VCaP (cell line): ENCODE results near the gene TMA7.

ENCODE experiments used
- H3K27ac ChIP-seq: fragments of 450-650 bp; 2 replicates; pipeline ENCODE4 v1.5.1; 2017
- TF ChIP-seq, protein P1 (sequence below): fragments of 450-650 bp; conservative IDR thresholded peaks from 2 replicates; pipeline ENCODE4 v1.5.1; 2017; ENCODE audit warnings: mild to moderate bottlenecking, moderate library complexity

TMA7 gene

DNA sequence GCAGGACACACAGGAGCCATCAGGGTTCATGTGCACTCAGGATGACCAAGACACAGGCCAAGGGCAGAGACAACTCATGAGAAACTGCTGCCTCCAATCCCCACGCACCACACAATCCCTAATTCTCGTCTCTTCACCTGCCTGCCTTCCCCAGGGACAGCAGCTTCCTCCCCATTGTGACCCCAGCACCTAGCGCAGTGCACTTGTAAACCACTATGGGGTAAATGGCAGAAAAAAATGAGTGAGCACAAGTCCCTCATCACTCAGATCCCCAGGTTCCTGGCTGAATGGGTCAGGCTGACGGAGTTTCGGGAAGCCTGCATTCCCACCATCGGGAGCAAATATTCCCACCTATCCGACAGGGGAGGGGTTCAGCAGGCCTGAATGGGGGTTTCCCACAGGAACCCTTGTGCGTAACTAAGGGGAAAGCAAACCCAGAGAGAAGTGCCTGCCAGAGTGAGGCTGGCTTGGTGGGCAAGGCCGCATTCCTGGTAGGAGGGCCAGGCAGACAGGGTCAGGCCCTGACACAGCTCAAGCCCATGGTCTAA is 28.9 kb upstream of the TMA7 start:
- TF ChIP-seq, protein P1, sequence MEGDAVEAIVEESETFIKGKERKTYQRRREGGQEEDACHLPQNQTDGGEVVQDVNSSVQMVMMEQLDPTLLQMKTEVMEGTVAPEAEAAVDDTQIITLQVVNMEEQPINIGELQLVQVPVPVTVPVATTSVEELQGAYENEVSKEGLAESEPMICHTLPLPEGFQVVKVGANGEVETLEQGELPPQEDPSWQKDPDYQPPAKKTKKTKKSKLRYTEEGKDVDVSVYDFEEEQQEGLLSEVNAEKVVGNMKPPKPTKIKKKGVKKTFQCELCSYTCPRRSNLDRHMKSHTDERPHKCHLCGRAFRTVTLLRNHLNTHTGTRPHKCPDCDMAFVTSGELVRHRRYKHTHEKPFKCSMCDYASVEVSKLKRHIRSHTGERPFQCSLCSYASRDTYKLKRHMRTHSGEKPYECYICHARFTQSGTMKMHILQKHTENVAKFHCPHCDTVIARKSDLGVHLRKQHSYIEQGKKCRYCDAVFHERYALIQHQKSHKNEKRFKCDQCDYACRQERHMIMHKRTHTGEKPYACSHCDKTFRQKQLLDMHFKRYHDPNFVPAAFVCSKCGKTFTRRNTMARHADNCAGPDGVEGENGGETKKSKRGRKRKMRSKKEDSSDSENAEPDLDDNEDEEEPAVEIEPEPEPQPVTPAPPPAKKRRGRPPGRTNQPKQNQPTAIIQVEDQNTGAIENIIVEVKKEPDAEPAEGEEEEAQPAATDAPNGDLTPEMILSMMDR: no peak
- no peak overlapping the region for H3K27ac ChIP-seq

DNA sequence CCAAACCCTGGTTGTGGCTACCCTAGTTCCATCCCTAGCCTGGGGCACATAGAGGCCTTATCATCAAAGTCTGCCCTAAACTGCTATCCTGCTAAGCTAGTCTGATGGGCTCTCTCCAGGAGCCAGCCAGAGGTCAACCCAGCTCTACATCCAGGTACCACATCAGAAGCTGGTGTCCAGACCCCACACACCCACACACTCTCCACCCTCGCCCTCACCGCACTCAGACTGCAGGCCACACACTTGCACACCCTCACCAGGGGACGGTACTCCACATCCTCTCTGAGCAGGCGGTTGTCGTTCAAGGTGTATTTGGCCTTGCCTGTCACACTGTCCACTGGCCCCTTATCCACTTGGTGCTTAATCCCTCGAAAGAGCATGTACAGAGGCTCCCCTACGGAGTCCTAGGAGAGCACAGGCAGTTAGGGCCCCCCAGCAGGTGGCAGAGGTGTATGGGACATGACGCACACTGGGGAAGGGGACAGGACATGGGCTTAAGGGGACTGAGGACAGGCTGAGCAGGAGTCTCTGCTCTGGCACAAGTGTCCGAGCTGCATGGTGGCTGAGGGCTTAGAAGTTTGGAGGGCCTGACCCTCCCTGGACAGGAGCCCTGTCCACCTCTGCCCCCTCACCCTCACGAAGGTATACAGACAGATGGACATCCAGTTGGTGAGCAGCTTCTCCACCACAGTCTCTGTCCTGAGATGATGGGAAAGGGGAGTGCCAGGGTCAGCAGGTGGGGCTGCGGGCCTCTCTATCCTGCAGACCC is 28.3 kb upstream of the TMA7 start:
- TF ChIP-seq, protein P1: no peak
- no peak overlapping the region for H3K27ac ChIP-seq

DNA sequence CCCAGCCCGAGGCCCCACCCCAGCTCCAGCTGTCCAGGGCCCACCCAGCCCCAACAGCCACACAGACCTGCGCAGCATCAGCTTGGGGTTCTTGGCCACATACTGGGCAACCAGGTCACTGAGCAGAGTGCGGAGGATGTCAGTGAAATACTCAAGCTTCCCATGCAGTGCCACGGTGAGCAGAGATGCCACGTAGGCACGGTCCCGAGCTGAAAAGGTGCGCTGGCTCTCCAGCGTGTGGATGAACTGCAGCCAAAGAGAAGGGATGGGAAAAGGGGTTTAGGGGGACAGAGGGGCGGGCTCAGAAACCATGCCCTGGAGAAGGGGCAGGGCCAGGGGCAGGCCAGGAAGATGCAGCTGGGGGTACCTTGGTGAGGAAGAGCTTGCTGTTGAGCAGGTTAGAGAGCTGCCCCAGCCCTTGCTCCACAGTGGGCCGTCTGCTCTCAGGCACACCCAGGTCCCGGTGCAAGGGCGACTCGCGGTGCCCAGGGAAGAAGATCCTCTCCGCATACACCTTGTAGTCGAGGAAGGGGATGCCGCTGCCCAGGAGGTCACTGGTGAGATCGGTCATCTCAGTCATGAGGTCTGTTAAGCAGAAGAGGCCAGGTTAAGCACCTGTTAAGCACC is 27.6 kb upstream of the TMA7 start:
- TF ChIP-seq, protein P1: no peak
- no peak overlapping the region for H3K27ac ChIP-seq

DNA sequence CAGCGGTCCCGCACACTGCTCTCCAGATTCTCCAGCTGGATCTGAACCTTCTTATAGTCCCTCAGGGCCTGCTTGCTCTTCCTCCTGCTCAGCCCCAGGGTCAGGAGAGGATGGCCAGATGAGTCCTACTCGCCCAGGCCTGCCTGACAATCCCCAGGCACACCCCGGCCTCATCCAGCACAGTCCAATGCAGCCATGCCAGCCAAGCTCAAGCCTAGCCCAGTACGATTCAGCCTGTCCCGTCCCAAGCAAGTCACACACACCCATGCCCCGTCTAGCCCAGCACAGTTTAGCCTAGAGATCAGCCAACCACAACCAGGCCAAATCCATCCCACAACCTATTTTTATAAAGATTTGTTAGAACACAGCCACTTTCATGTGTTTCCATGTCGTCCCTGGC is 27.0 kb upstream of the TMA7 start:
- H3K27ac ChIP-seq: no peak overlapping the region
- TF ChIP-seq, protein P1: no peak

DNA sequence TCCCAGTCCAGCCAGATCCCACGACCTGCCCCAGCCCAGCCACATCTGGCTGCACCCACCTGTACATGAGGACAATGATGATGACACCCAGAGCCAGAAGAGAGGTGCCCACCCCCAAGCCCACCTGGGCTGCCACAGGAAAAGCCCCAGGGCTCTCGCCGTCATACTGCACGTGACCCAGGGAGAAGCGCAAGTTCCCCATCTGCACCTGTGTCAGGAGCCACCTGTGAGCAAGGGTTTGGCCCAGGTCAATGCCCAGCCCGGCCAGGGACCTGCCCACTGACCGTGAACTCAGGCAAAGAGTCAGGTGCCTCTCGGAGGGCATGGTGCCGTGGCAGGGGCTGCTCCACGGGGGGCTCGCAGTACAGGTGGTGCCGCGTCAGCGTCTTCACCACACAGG is 26.4 kb upstream of the TMA7 start:
- TF ChIP-seq, protein P1: no peak
- H3K27ac ChIP-seq: no peak overlapping the region

DNA sequence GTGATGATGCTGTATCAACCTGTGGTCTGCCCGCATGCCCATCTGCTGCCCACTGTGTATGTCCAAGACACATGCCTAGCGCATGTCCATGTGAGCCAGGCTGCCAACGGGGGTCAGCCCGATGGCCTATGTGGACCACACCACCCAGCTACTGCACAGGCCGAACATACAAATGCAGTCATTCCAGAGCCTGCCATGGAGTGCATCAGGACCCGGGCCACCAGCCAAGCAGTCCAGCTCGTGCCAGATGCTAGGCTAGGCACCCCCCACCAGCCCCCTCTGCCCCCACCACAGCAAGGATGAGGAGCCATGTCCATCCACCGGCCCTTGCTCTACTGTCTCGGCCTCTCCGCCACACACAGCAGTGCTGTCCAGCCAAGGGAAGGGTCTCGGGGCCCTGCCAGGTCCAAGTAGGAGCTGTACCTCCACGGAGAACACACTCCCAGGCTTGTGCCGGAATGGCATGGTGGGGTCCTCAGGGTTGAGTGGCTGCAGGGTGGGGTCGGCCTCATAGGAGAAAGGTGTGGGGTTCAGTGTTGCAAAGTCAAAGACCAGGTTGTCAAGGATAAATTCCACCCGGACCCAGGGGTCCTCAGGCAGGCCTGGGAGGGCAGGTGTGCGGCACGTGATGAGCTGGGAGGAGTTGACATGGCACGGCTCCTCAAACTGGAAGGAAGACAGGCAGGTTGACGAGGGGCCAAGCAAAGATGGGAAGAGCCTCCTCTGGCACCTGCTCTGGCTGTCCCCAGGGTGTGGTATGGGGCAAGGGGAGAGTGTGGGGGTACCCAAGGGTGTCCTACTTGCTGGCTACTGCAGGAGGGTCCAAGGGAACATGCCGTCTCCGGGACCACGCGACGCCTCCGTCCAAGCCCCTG is 25.4 kb upstream of the TMA7 start:
- no peak overlapping the region for H3K27ac ChIP-seq
- TF ChIP-seq, protein P1: no peak
